CD4-positive, alpha-beta memory T cell (primary cell): ENCODE measurements around the gene SHROOM2. TPM values are rescaled to one million over a fixed set of nuclear protein-coding genes. Genes with fewer than 3 reads are reported as not detected.

Experiments used
- polyA plus RNA-seq, 2 donors: library from polyadenylated mRNA; unstranded; fragments of 300-500 nt; fragmentation: Illumina TruSeq; gene quantifications; one replicate each; pipeline ENCODE4 v1.2.3, GENCODE V29; 2021
- total RNA-seq, 2 experiments: library from RNA; stranded (reverse); gene quantifications; one replicate each; pipeline ENCODE4 v1.2.3, GENCODE V29; 2021

The SHROOM2 gene
- total and polyA plus RNA-seq, 4 experiments from 2014 or later = not detected

Other genes starting within 250 kb of the SHROOM2 start
- gene GPR143, start 20.6 kb upstream of the SHROOM2 start, total RNA-seq = not detected
- under 1 TPM; 0.10 to 0.21 TPM for gene GPR143, start 20.6 kb upstream of the SHROOM2 start, polyA plus RNA-seq
- not detected for gene CLDN34, start 180.9 kb downstream of the SHROOM2 start, total RNA-seq
- not detected for gene CLDN34, start 180.9 kb downstream of the SHROOM2 start, polyA plus RNA-seq